HepG2 (cell line): ENCODE results near the gene MIF4GD. TPM values are rescaled to one million over a fixed set of nuclear protein-coding genes. Genes with fewer than 3 reads are reported as not detected.
A peak's percentile ranks its signal among the peaks of the same experiment; 100 is the strongest.

Source experiments
- ATF3 ChIP-seq: sonication (generic); formaldehyde crosslinking; IDR thresholded peaks from 2 replicates; pipeline ENCODE4 v1.4.0; 2020; ENCODE audit warnings: missing genetic modification reagents
- ETV5 ChIP-seq: IDR thresholded peaks from 2 replicates; pipeline ENCODE4 v1.6.1; 2018; ENCODE audit warnings: missing biosample characterization, missing genetic modification reagents, inconsistent platforms, borderline replicate concordance
- HMGXB3 ChIP-seq: sonication (generic); formaldehyde crosslinking; IDR thresholded peaks from 2 replicates; pipeline ENCODE4 v1.4.0; 2020; ENCODE audit warnings: missing genetic modification reagents, borderline replicate concordance
- HOMEZ ChIP-seq: IDR thresholded peaks from 2 replicates; pipeline ENCODE4 v1.6.1; 2016; ENCODE audit warnings: low read depth
- NBN ChIP-seq: fragments of 450-650 bp; conservative IDR thresholded peaks from 2 replicates; pipeline ENCODE4 v1.6.1; 2017
- RBM22 ChIP-seq: fragments of 200-400 bp; formaldehyde crosslinking; optimal IDR thresholded peaks from 2 replicates; pipeline ENCODE3; 2017; ENCODE audit warnings: mild to moderate bottlenecking, low read length, moderate library complexity
- SNAPC2 ChIP-seq: sonication (generic); formaldehyde crosslinking; IDR thresholded peaks from 2 replicates; pipeline ENCODE4 v1.8.1; 2022; ENCODE audit warnings: mild to moderate bottlenecking, missing genetic modification reagents
- SRSF1 ChIP-seq: fragments of 200-400 bp; formaldehyde crosslinking; optimal IDR thresholded peaks from 2 replicates; pipeline ENCODE3; 2017; ENCODE audit warnings: mild to moderate bottlenecking, low read depth, low read length, moderate library complexity
- XBP1 ChIP-seq: sonication (generic); formaldehyde crosslinking; IDR thresholded peaks from 2 replicates; pipeline ENCODE4 v1.5.0; 2020; ENCODE audit warnings: missing genetic modification reagents
- ZBTB3 ChIP-seq: sonication (generic); formaldehyde crosslinking; IDR thresholded peaks from 2 replicates; pipeline ENCODE4 v1.4.0; 2020; ENCODE audit warnings: low read depth, mild to moderate bottlenecking, moderate library complexity, missing genetic modification reagents, borderline replicate concordance
- ZFP82 ChIP-seq: sonication (generic); formaldehyde crosslinking; IDR thresholded peaks from 2 replicates; pipeline ENCODE4 v1.5.1; 2020; ENCODE audit warnings: mild to moderate bottlenecking, missing genetic modification reagents, borderline replicate concordance
- ZNF136 ChIP-seq: sonication (generic); formaldehyde crosslinking; IDR thresholded peaks from 2 replicates; pipeline ENCODE4 v1.8.1; 2022; ENCODE audit warnings: low read depth, mild to moderate bottlenecking, moderate library complexity, missing genetic modification reagents
- ZNF251 ChIP-seq: sonication (generic); formaldehyde crosslinking; IDR thresholded peaks from 2 replicates; pipeline ENCODE4 v1.9.0; 2021; ENCODE audit warnings: mild to moderate bottlenecking, missing genetic modification reagents
- ZNF335 ChIP-seq: sonication (generic); formaldehyde crosslinking; IDR thresholded peaks from 2 replicates; pipeline ENCODE4 v1.4.0; 2020; ENCODE audit warnings: missing genetic modification reagents
- ZNF468 ChIP-seq: sonication (generic); formaldehyde crosslinking; IDR thresholded peaks from 2 replicates; pipeline ENCODE4 v1.8.0; 2022; ENCODE audit warnings: mild to moderate bottlenecking, moderate library complexity, missing genetic modification reagents
- ZNF720 ChIP-seq: sonication (generic); formaldehyde crosslinking; IDR thresholded peaks from 2 replicates; pipeline ENCODE4 v1.4.0; 2020; ENCODE audit warnings: missing genetic modification reagents
- ZNF724P ChIP-seq: sonication (generic); formaldehyde crosslinking; IDR thresholded peaks from 2 replicates; pipeline ENCODE4 v1.8.0; 2022; ENCODE audit warnings: missing genetic modification reagents, borderline replicate concordance
- ZNF776 ChIP-seq: sonication (generic); formaldehyde crosslinking; IDR thresholded peaks from 2 replicates; pipeline ENCODE4 v1.4.0; 2020; ENCODE audit warnings: mild to moderate bottlenecking, missing genetic modification reagents
- ZNF850 ChIP-seq: sonication (generic); formaldehyde crosslinking; conservative IDR thresholded peaks from 2 replicates; pipeline ENCODE4 v1.9.0; 2021; ENCODE audit warnings: mild to moderate bottlenecking, missing genetic modification reagents
- polyA plus RNA-seq, 8 experiments: library from polyadenylated mRNA; depleted of rRNA in 3 of 8; stranded (reverse) in 7 of 8; unstranded in 1 of 8; fragments of >200 nt; fragmentation: Illumina TruSeq in 4 of 8; extraction: Trizol in 4 of 8; gene quantifications; 2 replicates each; pipeline versions ENCODE4 v1.2.1 to v1.2.3, GENCODE V29; 2011 to 2016; ENCODE audit warnings: low read depth in 4 of 8, missing spikeins in 1 of 8, mixed read lengths in 1 of 8; ENCODE audit not compliant: insufficient read depth in 1 of 8
- total RNA-seq, 5 experiments: library from RNA; depleted of rRNA; stranded (reverse); fragments of >200 nt; fragmentation: Illumina TruSeq; extraction: Trizol; gene quantifications; 2 replicates each; pipeline ENCODE4 v1.2.3, GENCODE V29; 2016; ENCODE audit warnings: low read depth in 1 of 5
- TF ChIP-seq, protein P1 (sequence below): sonication (generic); formaldehyde crosslinking; IDR thresholded peaks from 2 replicates; pipeline ENCODE4 v1.4.0; 2020; ENCODE audit warnings: missing genetic modification reagents; ENCODE audit errors: not compliant biosample characterization
- TF ChIP-seq, protein P2 (sequence below): IDR thresholded peaks from 2 replicates; pipeline ENCODE4 v1.6.1; 2016; ENCODE audit warnings: mild to moderate bottlenecking

Gene MIF4GD
- total and polyA plus RNA-seq, 2 of the 13 experiments (the other 11 are each of a cell fraction or from before 2014, with no cell fraction given) = 14.0 to 28.0 TPM

DNA sequence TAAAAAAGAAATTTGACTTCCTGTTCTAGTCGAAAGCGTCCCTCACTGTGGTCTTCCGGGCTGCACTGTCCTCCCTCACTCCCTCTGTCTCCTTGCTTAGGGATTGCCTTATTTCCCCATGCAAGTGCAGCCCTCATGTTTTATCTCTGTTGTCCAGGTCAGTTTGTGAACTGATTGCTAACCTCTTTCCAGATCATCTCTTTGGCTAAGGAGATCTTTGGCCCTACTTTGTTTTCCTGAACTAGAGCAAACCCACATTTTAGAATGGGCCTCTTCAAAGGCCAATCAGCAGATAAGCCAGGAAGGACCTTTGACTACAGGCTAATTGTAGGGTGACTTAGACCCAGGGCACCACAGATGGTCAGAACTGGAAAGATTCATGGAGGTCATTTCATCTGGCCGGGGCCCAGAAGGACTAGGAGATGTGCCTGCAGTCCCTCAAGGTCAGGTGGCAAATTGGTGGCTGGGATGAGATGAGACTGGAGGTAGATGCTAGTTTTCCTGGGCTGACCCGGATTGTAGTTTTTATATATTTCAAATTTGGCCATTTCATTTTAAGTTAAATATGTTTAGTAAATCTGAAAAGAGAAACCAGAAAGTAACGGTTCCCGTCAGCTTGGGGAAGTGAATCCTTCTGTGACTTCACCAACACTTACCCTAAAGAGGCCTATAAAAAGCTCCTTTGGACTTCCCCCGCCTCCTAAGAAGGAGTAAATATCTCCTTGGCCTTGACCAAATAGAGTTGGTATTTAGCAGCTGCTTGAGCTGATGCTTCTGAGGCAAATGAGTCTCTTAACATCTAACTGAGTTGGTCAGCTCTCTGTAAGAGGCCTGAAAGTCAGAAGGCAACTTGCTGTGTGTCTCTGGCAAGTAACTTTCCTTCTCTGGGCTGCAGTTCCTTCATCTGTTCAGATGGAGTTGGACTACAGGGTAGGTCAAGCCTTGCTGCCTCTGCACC is 24.4 kb upstream of the MIF4GD start (continued):
- TF ChIP-seq ETV5 (peak; percentile 70; the same call in 1 of the 2 replicates), ZNF776 (no peak), ZNF335 (CRISPR knock-in tag) (peak; percentile 91), HMGXB3 (CRISPR knock-in tag) (0 out of 2 replicates have a peak, but pooled peaks have one; percentile 10), ATF3 (CRISPR knock-in tag) (no peak; the same call in 1 of the 2 replicates), SRSF1 (no peak), HOMEZ (CRISPR knock-in tag) (peak; percentile 79), SNAPC2 (CRISPR knock-in tag) (no peak), ZNF468 (CRISPR knock-in tag) (no peak), ZNF136 (no peak), XBP1 (CRISPR knock-in tag) (no peak), ZNF724P (CRISPR knock-in tag) (no peak), RBM22 (no peak), ZBTB3 (CRISPR knock-in tag) (no peak), NBN (no peak), ZNF251 (CRISPR knock-in tag) (no peak), ZFP82 (CRISPR knock-in tag) (peak; percentile 36; the same call in 1 of the 2 replicates), ZNF850 (CRISPR knock-in tag) (no peak), ZNF720 (no peak)
- TF ChIP-seq, protein P1, sequence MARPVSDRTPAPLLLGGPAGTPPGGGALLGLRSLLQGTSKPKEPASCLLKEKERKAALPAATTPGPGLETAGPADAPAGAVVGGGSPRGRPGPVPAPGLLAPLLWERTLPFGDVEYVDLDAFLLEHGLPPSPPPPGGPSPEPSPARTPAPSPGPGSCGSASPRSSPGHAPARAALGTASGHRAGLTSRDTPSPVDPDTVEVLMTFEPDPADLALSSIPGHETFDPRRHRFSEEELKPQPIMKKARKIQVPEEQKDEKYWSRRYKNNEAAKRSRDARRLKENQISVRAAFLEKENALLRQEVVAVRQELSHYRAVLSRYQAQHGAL (CRISPR knock-in tag) = no peak
- TF ChIP-seq, protein P2, sequence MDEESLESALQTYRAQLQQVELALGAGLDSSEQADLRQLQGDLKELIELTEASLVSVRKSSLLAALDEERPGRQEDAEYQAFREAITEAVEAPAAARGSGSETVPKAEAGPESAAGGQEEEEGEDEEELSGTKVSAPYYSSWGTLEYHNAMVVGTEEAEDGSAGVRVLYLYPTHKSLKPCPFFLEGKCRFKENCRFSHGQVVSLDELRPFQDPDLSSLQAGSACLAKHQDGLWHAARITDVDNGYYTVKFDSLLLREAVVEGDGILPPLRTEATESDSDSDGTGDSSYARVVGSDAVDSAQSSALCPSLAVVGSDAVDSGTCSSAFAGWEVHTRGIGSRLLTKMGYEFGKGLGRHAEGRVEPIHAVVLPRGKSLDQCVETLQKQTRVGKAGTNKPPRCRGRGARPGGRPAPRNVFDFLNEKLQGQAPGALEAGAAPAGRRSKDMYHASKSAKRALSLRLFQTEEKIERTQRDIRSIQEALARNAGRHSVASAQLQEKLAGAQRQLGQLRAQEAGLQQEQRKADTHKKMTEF (CRISPR knock-in tag) = peak; percentile 87
